ENCODE results near the gene SLK.

Gene SLK

DNA sequence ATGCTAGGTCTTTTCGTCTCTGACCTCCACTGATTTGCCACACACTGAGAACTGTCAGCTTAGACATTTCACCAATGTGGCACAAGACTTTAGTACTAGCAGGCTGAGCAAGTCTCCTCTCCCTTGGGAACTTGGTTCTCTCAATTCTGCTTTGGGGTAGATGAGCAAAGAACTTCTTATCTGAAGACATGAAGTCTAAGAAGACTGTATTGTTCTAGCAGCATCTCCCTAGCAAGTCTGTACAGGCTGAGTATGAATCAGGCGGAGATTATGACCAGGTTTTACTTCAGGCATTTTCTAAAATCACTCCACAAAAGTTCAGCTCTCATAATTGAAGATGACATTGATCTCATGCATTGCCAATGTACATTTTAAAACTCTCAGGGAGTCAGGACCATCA, 25.1 kb upstream of the SLK start:
- Histone ChIP-seq H3K36me3 (ENCODE audit: low read length) (no peaks in the 10 kb centered on the region), H3K27ac (ENCODE audit: low read depth, low read length) (no peak overlapping the region), H3K27me3 (ENCODE audit: low read length) (no peaks in the 10 kb centered on the region), H4K20me1 (ENCODE audit: low read depth, low read length) (no peaks in the 10 kb centered on the region), H3K9ac (ENCODE audit: low read length) (no peak overlapping the region), H3K4me2 (ENCODE audit: low read depth, low read length, poor library complexity, severe bottlenecking) (no peak overlapping the region), H3K9me2 (replicated peaks; ENCODE audit: insufficient read depth, low read length) (no peaks in the 10 kb centered on the region), H3K9me3 (ENCODE audit: insufficient read depth, low read length) (no peaks in the 10 kb centered on the region), H3F3A (ENCODE audit: insufficient read depth) (no peaks in the 10 kb centered on the region), H3K4me3 (ENCODE audit: insufficient read depth, low read length, poor library complexity, severe bottlenecking) (no peak overlapping the region), H3K79me2 (ENCODE audit: insufficient read depth, low read length) (no peaks in the 10 kb centered on the region), H2AFZ (ENCODE audit: low read depth, low read length, severe bottlenecking) (no peak overlapping the region)
- TF ChIP-seq EZH2phosphoT487 (conservative IDR thresholded peaks at IDR 0.05; ENCODE audit: low read length): no peak

DNA sequence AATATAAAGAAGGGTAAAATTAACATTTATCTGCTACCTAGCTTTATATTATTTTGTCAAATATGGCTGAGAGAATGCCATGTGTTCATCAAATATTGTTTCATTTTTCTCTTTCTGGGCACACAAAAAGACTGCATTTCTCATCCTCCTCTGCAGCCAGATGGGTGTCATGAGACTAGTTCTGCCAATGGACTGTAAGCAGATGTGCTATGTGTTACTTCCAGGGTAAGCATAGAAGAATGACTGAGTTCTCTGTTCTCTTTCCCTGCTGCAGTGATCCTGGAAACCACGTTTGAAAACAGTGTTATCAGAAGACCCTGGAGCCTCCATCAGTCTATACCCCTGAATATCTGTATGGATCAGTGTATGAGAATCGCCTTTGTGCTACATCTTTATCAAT, 24.1 kb upstream of the SLK start:
- H3K9me3 ChIP-seq (ENCODE audit: insufficient read depth, low read length): no peaks in the 10 kb centered on the region
- H3K9me2 ChIP-seq (replicated peaks; ENCODE audit: insufficient read depth, low read length): no peaks in the 10 kb centered on the region
- H3K79me2 ChIP-seq (ENCODE audit: insufficient read depth, low read length): no peaks in the 10 kb centered on the region
- no peaks in the 10 kb centered on the region for H3K27me3 ChIP-seq (ENCODE audit: low read length)
- H3K9ac ChIP-seq (ENCODE audit: low read length): no peak overlapping the region
- no peaks in the 10 kb centered on the region for H3F3A ChIP-seq (ENCODE audit: insufficient read depth)
- no peak overlapping the region for H3K27ac ChIP-seq (ENCODE audit: low read depth, low read length)
- H3K36me3 ChIP-seq (ENCODE audit: low read length): no peaks in the 10 kb centered on the region
- H2AFZ ChIP-seq (ENCODE audit: low read depth, low read length, severe bottlenecking): no peak overlapping the region
- no peak overlapping the region for H3K4me2 ChIP-seq (ENCODE audit: low read depth, low read length, poor library complexity, severe bottlenecking)
- H3K4me3 ChIP-seq (ENCODE audit: insufficient read depth, low read length, poor library complexity, severe bottlenecking): no peak overlapping the region
- no peaks in the 10 kb centered on the region for H4K20me1 ChIP-seq (ENCODE audit: low read depth, low read length)
- no peak for TF ChIP-seq EZH2phosphoT487 (conservative IDR thresholded peaks at IDR 0.05; ENCODE audit: low read length)
- TF ChIP-seq, protein P1, sequence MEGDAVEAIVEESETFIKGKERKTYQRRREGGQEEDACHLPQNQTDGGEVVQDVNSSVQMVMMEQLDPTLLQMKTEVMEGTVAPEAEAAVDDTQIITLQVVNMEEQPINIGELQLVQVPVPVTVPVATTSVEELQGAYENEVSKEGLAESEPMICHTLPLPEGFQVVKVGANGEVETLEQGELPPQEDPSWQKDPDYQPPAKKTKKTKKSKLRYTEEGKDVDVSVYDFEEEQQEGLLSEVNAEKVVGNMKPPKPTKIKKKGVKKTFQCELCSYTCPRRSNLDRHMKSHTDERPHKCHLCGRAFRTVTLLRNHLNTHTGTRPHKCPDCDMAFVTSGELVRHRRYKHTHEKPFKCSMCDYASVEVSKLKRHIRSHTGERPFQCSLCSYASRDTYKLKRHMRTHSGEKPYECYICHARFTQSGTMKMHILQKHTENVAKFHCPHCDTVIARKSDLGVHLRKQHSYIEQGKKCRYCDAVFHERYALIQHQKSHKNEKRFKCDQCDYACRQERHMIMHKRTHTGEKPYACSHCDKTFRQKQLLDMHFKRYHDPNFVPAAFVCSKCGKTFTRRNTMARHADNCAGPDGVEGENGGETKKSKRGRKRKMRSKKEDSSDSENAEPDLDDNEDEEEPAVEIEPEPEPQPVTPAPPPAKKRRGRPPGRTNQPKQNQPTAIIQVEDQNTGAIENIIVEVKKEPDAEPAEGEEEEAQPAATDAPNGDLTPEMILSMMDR (IDR thresholded peaks at IDR 0.05; ENCODE audit: insufficient read depth, low read length, poor library complexity, severe bottlenecking): no peak

DNA sequence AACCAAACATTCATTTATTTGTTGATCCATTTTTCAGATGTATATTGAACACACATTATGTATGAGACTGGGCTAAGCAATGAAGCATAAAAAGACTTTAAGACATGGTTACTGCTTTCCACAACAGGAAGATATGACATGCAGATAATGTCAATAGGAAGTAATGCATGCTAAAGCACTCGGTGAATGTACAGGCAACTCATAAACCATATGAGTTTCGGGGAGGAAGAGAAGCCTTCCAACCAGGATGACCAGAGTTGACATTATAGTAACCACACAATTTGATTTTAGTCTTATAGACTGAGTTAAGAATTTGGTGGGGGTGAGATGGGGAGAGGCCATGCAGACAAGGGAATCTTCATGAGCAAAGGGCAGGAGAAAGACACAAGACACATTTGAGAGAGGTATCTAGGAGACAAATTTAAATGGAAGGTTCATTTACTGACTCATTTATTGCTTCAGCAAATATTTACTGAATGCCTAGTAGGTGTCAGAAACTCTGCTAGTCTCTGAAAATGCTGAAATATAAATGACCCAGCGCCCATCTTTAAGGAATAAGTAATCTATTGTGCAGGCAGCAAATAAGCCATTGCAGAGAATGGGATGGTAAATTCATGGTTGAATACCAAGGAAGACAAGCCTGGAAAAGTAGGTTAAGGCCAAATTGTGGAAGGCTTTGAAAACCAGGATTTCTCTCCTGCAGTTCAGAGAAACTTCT, 19.0 kb upstream of the SLK start:
- Histone ChIP-seq H3F3A (ENCODE audit: insufficient read depth) (no peaks in the 10 kb centered on the region), H3K27me3 (ENCODE audit: low read length) (no peaks in the 10 kb centered on the region), H3K4me3 (ENCODE audit: insufficient read depth, low read length, poor library complexity, severe bottlenecking) (no peak overlapping the region), H3K79me2 (ENCODE audit: insufficient read depth, low read length) (no peaks in the 10 kb centered on the region), H3K9ac (ENCODE audit: low read length) (no peak overlapping the region), H3K9me2 (replicated peaks; ENCODE audit: insufficient read depth, low read length) (no peaks in the 10 kb centered on the region), H4K20me1 (ENCODE audit: low read depth, low read length) (no peaks in the 10 kb centered on the region), H2AFZ (ENCODE audit: low read depth, low read length, severe bottlenecking) (no peak overlapping the region), H3K36me3 (ENCODE audit: low read length) (no peaks in the 10 kb centered on the region), H3K4me2 (ENCODE audit: low read depth, low read length, poor library complexity, severe bottlenecking) (no peak overlapping the region), H3K27ac (ENCODE audit: low read depth, low read length) (no peak overlapping the region), H3K9me3 (ENCODE audit: insufficient read depth, low read length) (no peaks in the 10 kb centered on the region)
- TF ChIP-seq EZH2phosphoT487 (conservative IDR thresholded peaks at IDR 0.05; ENCODE audit: low read length): no peak
- TF ChIP-seq, protein P1 (IDR thresholded peaks at IDR 0.05; ENCODE audit: insufficient read depth, low read length, poor library complexity, severe bottlenecking): no peak

DNA sequence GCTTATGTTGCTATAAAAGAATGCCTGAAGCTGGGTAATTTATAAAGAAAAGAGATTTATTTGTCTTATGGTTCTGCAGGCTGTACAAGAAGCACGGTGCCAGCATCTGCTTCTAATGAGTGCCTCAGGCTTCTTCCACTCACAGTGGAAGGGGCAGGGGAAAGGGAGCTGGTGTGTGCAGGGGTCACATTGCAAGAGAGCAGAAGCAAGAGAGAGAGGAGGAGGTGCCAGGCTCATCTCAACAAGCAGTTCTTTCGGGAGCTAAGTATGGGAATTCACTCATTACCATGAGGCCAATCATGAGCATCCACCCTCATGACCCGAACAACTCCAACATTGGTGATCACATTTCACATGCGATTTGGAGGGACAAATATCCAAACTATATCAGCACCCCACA, 17.2 kb upstream of the SLK start:
- no peaks in the 10 kb centered on the region for H3K9me3 ChIP-seq (ENCODE audit: insufficient read depth, low read length)
- H3K9ac ChIP-seq (ENCODE audit: low read length): no peak overlapping the region
- TF ChIP-seq, protein P1 (IDR thresholded peaks at IDR 0.05; ENCODE audit: insufficient read depth, low read length, poor library complexity, severe bottlenecking): no peak
- no peak for TF ChIP-seq EZH2phosphoT487 (conservative IDR thresholded peaks at IDR 0.05; ENCODE audit: low read length)
- H3K9me2 ChIP-seq (replicated peaks; ENCODE audit: insufficient read depth, low read length): no peaks in the 10 kb centered on the region
- no peaks in the 10 kb centered on the region for H3K79me2 ChIP-seq (ENCODE audit: insufficient read depth, low read length)
- no peak overlapping the region for H3K4me3 ChIP-seq (ENCODE audit: insufficient read depth, low read length, poor library complexity, severe bottlenecking)
- no peak overlapping the region for H3K27ac ChIP-seq (ENCODE audit: low read depth, low read length)
- H3F3A ChIP-seq (ENCODE audit: insufficient read depth): no peaks in the 10 kb centered on the region
- no peak overlapping the region for H2AFZ ChIP-seq (ENCODE audit: low read depth, low read length, severe bottlenecking)
- no peaks in the 10 kb centered on the region for H3K36me3 ChIP-seq (ENCODE audit: low read length)
- H3K4me2 ChIP-seq (ENCODE audit: low read depth, low read length, poor library complexity, severe bottlenecking): no peak overlapping the region
- no peaks in the 10 kb centered on the region for H3K27me3 ChIP-seq (ENCODE audit: low read length)
- no peaks in the 10 kb centered on the region for H4K20me1 ChIP-seq (ENCODE audit: low read depth, low read length)
